Body of pancreas (tissue), 4 donors: Measurements from ENCODE around the gene DOCK3. TPM values are rescaled to one million over a fixed set of nuclear protein-coding genes. Genes with fewer than 3 reads are reported as not detected.

Experiments used
- ATAC-seq: fragments of 150-250 bp; one replicate; pipeline ENCODE4 v1.9.1; 2016
- DNase-seq, 4 donors: peaks; one replicate each; pipeline ENCODE4 v3.0.0-alpha.2; 2019
- H3K27ac ChIP-seq, 4 donors: fragments of 200-600 bp; sonication (generic); 1 replicate in 3 of 4; 2 replicates in 1 of 4; pipeline versions ENCODE4 v1.5.1 to v1.6.1; 2016 to 2019; ENCODE audit warnings: mild to moderate bottlenecking in 1 of 4, mixed read lengths in 1 of 4, moderate library complexity in 1 of 4
- H3K27me3 ChIP-seq, 2 donors: fragments of 200-600 bp; sonication (generic); one replicate each; pipeline ENCODE4 v1.6.0; 2016; ENCODE audit warnings: mild to moderate bottlenecking in 1 of 2
- H3K36me3 ChIP-seq, 2 donors: fragments of 200-600 bp; sonication (generic); replicated peaks in 1 of 2; 2 replicates each; pipeline ENCODE4 v1.5.1; 2016; ENCODE audit warnings: low read depth in 2 of 2; ENCODE audit not compliant: insufficient read depth in 1 of 2
- H3K4me1 ChIP-seq: fragments of 200-600 bp; sonication (generic); one replicate; pipeline ENCODE4 v1.6.0; 2016
- H3K4me3 ChIP-seq, 2 donors: fragments of 200-600 bp; sonication (generic); 1 replicate in 1 of 2; 2 replicates in 1 of 2; pipeline ENCODE4 v1.5.1; 2016 to 2019
- H3K9me3 ChIP-seq, 3 donors: fragments of 200-600 bp; sonication (generic); 1 replicate in 2 of 3; 2 replicates in 1 of 3; pipeline ENCODE4 v1.5.1; 2016
- CTCF ChIP-seq, 7 experiments: fragments of 450-650 bp in 4 of 7; fragments of 200-600 bp in 3 of 7; sonication (generic) in 3 of 7; IDR thresholded peaks; one replicate each; pipeline ENCODE4 v1.5.1; 2016 to 2019; ENCODE audit warnings: antibody characterized with exemption in 7 of 7
- POLR2A ChIP-seq, 3 donors: fragments of 450-650 bp; IDR thresholded peaks; one replicate each; pipeline ENCODE4 v1.6.1; 2016; ENCODE audit warnings: antibody characterized with exemption in 3 of 3, mild to moderate bottlenecking in 2 of 3
- whole genome bisulfite sequencing, 2 donors: methylation state at CpG; one replicate each; pipeline ENCODE4 v1.1.5; 2017; 5-methylcytosine and 5-hydroxymethylcytosine counted together
- intact Hi-C: fragments of 100-400 bp; cut with DNase I; formaldehyde crosslinking; loops from one replicate; pipeline ENCODE4 v1.15.1; 2023
- total RNA-seq, 2 donors: library from RNA; depleted of rRNA; stranded (reverse); fragments of >200 nt; gene quantifications; one replicate each; pipeline ENCODE4 v1.1.0, GENCODE V29; 2016

Gene DOCK3
- total RNA-seq, 2 donors from 2014 or later: 0.52 TPM; not detected in 1

- no peaks in the 10 kb centered on the region for H3K4me1 ChIP-seq
- WGBS, 2 donors: 46 to 52% methylated on average over 3 of the region's 3 CpGs
- TF ChIP-seq POLR2A (IDR thresholded peaks at IDR 0.05) (no peak), CTCF (IDR thresholded peaks at IDR 0.05) (peak; percentile 51 to 71 (median 64))
- intact Hi-C loops: no loop called here
- no peak overlapping the region for H3K4me3 ChIP-seq
- no peaks in the 10 kb centered on the region for H3K27me3 ChIP-seq
- no peaks in the 10 kb centered on the region for H3K36me3 ChIP-seq
- ATAC-seq (peak; percentile 55), DNase-seq (peak; percentile 53 to 70 (median 68))
- H3K27ac ChIP-seq: no peak overlapping the region
- no peaks in the 10 kb centered on the region for H3K9me3 ChIP-seq
These were observed 425.2 kb downstream of the DOCK3 start for GRCh38 chr3:51099794-51100535.

GRCh38 chr3:51100536-51100851 lies 425.8 kb downstream of the DOCK3 start:
- WGBS, 2 donors: 25 to 42% methylated on average over 1 of the region's 1 CpG
- no peaks in the 10 kb centered on the region for H3K36me3 ChIP-seq
- no peak overlapping the region for H3K4me3 ChIP-seq
- TF ChIP-seq POLR2A (IDR thresholded peaks at IDR 0.05) (no peak), CTCF (IDR thresholded peaks at IDR 0.05) (no peak)
- DNase-seq: no peak
- H3K9me3 ChIP-seq: no peaks in the 10 kb centered on the region
- no peak overlapping the region for H3K27ac ChIP-seq
- no peaks in the 10 kb centered on the region for H3K27me3 ChIP-seq
- H3K4me1 ChIP-seq: no peaks in the 10 kb centered on the region
- no peak for ATAC-seq
- intact Hi-C loops: no loop called here

GRCh38 chr3:51102396-51102795 lies 427.7 kb downstream of the DOCK3 start:
- Histone ChIP-seq H3K27me3 (no peaks in the 10 kb centered on the region), H3K9me3 (no peaks in the 10 kb centered on the region), H3K4me1 (no peaks in the 10 kb centered on the region), H3K4me3 (no peak overlapping the region), H3K27ac (no peak overlapping the region), H3K36me3 (no peaks in the 10 kb centered on the region)
- intact Hi-C loops: no loop called here
- 67 to 70% methylated on average over 1 of the region's 1 CpG for WGBS, 2 donors
- TF ChIP-seq POLR2A (IDR thresholded peaks at IDR 0.05): no peak
- TF ChIP-seq CTCF (IDR thresholded peaks at IDR 0.05): no peak
- ATAC-seq (no peak), DNase-seq (no peak)

GRCh38 chr3:51106242-51106876 lies 431.6 kb downstream of the DOCK3 start:
- 93 to 95% methylated on average over 7 to 9 of the region's 9 CpGs for WGBS, 2 donors
- no peak overlapping the region for H3K27ac ChIP-seq
- H3K27me3 ChIP-seq: no peaks in the 10 kb centered on the region
- H3K36me3 ChIP-seq: no peaks in the 10 kb centered on the region
- no peak overlapping the region for H3K4me3 ChIP-seq
- H3K4me1 ChIP-seq: no peaks in the 10 kb centered on the region
- intact Hi-C loops: no loop called here
- no peak for ATAC-seq
- H3K9me3 ChIP-seq: peaks cover 0 to 9% (median 0%) of the 10 kb centered on the region in 3 donors
- TF ChIP-seq CTCF (IDR thresholded peaks at IDR 0.05) (no peak), POLR2A (IDR thresholded peaks at IDR 0.05) (no peak)
- no peak for DNase-seq

GRCh38 chr3:51110586-51110985 lies 435.9 kb downstream of the DOCK3 start:
- Histone ChIP-seq H3K27me3 (no peaks in the 10 kb centered on the region), H3K9me3 (peaks cover 0 to 11% (median 0%) of the 10 kb centered on the region in 3 donors), H3K27ac (no peak overlapping the region), H3K4me1 (no peaks in the 10 kb centered on the region), H3K4me3 (no peak overlapping the region), H3K36me3 (no peaks in the 10 kb centered on the region)
- ATAC-seq (no peak), DNase-seq (no peak)
- intact Hi-C loops: no loop called here
- WGBS, 2 donors: 53 to 67% methylated on average over 3 of the region's 3 CpGs
- TF ChIP-seq CTCF (IDR thresholded peaks at IDR 0.05): no peak
- TF ChIP-seq POLR2A (IDR thresholded peaks at IDR 0.05): no peak
